Endothelial cell of umbilical vein (primary cell): Measurements from ENCODE around the gene ARMC7. TPM values are rescaled to one million over a fixed set of nuclear protein-coding genes. Genes with fewer than 3 reads are reported as not detected.

Source experiments
- BruUV-seq: library from RNA; stranded (reverse); fragments of 400-500 nt; replicated peaks from 2 replicates; lab custom pipeline; 2021; lab: Mats Ljungman, UMichigan
- CTCF ChIA-PET: fragments of 300-600, 350-600 bp; sonication (Branson Sonifier 250); formaldehyde crosslinking; loops from one replicate; lab custom pipeline; 2021; ENCODE audit warnings: antibody characterized with exemption, inconsistent platforms; lab: Charles Lee
- POLR2A ChIA-PET: fragments of 300-600, 350-600 bp; sonication (Branson Sonifier 250); formaldehyde crosslinking; loops from one replicate; lab custom pipeline; 2021; ENCODE audit warnings: antibody characterized with exemption, inconsistent platforms; lab: Charles Lee
- DNase-seq: peaks from one replicate; pipeline ENCODE4 v3.0.0-alpha.2; 2011; ENCODE audit warnings: low read depth, low spot score
- FAIRE-seq: peaks from 2 replicates; lab custom pipeline; 2011; peaks lifted over from hg19 to GRCh38; lab: Jason Lieb, UNC
- H2AFZ ChIP-seq: 2 replicates; pipeline ENCODE4 v1.6.0; 2012; ENCODE audit warnings: low read depth, low read length, control low read depth, inconsistent platforms
- H3K27ac ChIP-seq: 2 replicates; pipeline ENCODE4 v1.5.1; 2011; ENCODE audit warnings: low read depth, mild to moderate bottlenecking, control low read depth, low read length, moderate library complexity; ENCODE audit not compliant: insufficient read depth
- H3K27me3 ChIP-seq, 2 experiments: 2 replicates each; pipeline versions ENCODE4 v1.6.0 to v1.6.1; 2011; ENCODE audit warnings: low read length in 2 of 2, mixed read lengths in 1 of 2; ENCODE audit not compliant: control insufficient read depth in 2 of 2, insufficient read depth in 2 of 2
- H3K36me3 ChIP-seq, 2 experiments: 2 replicates in 1 of 2; 3 replicates in 1 of 2; pipeline ENCODE4 v1.5.1; 2011; ENCODE audit warnings: low read length in 2 of 2, mild to moderate bottlenecking in 1 of 2, moderate library complexity in 1 of 2; ENCODE audit not compliant: control insufficient read depth in 2 of 2, insufficient read depth in 2 of 2; ENCODE audit errors: extremely low read depth in 1 of 2
- H3K4me1 ChIP-seq: 3 replicates; pipeline ENCODE4 v1.5.1; 2011; ENCODE audit warnings: mild to moderate bottlenecking, low read length; ENCODE audit not compliant: control insufficient read depth, insufficient read depth; ENCODE audit errors: extremely low read depth
- H3K4me2 ChIP-seq: 2 replicates; pipeline ENCODE4 v1.6.1; 2011; ENCODE audit warnings: low read length, control low read depth, mixed read lengths; ENCODE audit not compliant: insufficient read depth
- H3K4me3 ChIP-seq, 3 experiments: fragments of 200-600 bp in 1 of 3; sonication (generic), shearing (Covaris generic) in 1 of 3; replicated peaks in 1 of 3; 2 replicates each; pipeline ENCODE4 v1.5.1; 2011 to 2016; ENCODE audit warnings: control low read depth in 3 of 3, low read length in 3 of 3, mild to moderate bottlenecking in 2 of 3, inconsistent platforms in 1 of 3, low read depth in 1 of 3, moderate library complexity in 1 of 3; ENCODE audit not compliant: insufficient read depth in 1 of 3
- H3K79me2 ChIP-seq: 2 replicates; pipeline ENCODE4 v1.6.0; 2012; ENCODE audit warnings: low read length, inconsistent platforms; ENCODE audit not compliant: control insufficient read depth, insufficient read depth
- H3K9ac ChIP-seq: replicated peaks from 2 replicates; pipeline ENCODE3; 2011; ENCODE audit warnings: low read length, control low read depth; ENCODE audit not compliant: insufficient read depth; ENCODE audit errors: extremely low read depth
- H3K9me1 ChIP-seq: replicated peaks from 3 replicates; pipeline ENCODE4 v1.6.0; 2011; ENCODE audit warnings: mild to moderate bottlenecking, low read length; ENCODE audit not compliant: control insufficient read depth, insufficient read depth; ENCODE audit errors: extremely low read depth
- H3K9me3 ChIP-seq: replicated peaks from 2 replicates; pipeline ENCODE4 v1.5.1; 2012; ENCODE audit warnings: low read length, inconsistent platforms; ENCODE audit not compliant: control insufficient read depth, insufficient read depth
- H4K20me1 ChIP-seq: replicated peaks from 2 replicates; pipeline ENCODE3; 2011; ENCODE audit warnings: mild to moderate bottlenecking, low read length; ENCODE audit not compliant: control insufficient read depth, insufficient read depth; ENCODE audit errors: extremely low read depth
- EZH2 ChIP-seq: IDR thresholded peaks from 2 replicates; pipeline ENCODE4 v1.6.1; 2012; ENCODE audit warnings: borderline replicate concordance, low read depth, mild to moderate bottlenecking, moderate library complexity, low read length, inconsistent platforms; ENCODE audit not compliant: severe bottlenecking
- FOS ChIP-seq: IDR thresholded peaks from 2 replicates; pipeline ENCODE4 v1.6.1; 2011; ENCODE audit warnings: mild to moderate bottlenecking, low read length, moderate library complexity, borderline replicate concordance; ENCODE audit not compliant: insufficient read depth
- GATA2 ChIP-seq: IDR thresholded peaks from 2 replicates; pipeline ENCODE4 v1.7.0; 2011; ENCODE audit warnings: low read depth, mild to moderate bottlenecking, moderate library complexity, mixed read lengths, low read length; ENCODE audit not compliant: insufficient read length, insufficient read depth
- JUN ChIP-seq: IDR thresholded peaks from 2 replicates; pipeline ENCODE4 v1.6.1; 2011; ENCODE audit warnings: borderline replicate concordance, low read depth; ENCODE audit not compliant: insufficient read length, insufficient read depth
- MYC ChIP-seq: IDR thresholded peaks from one replicate; pipeline ENCODE4 v1.6.1; 2011; ENCODE audit warnings: mild to moderate bottlenecking, low read depth, low read length
- POLR2A ChIP-seq: IDR thresholded peaks from 2 replicates; pipeline ENCODE4 v1.6.1; 2012; ENCODE audit warnings: low read depth, mild to moderate bottlenecking, control low read depth, low read length
- POLR2AphosphoS5 ChIP-seq: IDR thresholded peaks from 2 replicates; pipeline ENCODE4 v1.6.1; 2012; ENCODE audit warnings: low read depth, mild to moderate bottlenecking, control low read depth, low read length, moderate library complexity; ENCODE audit not compliant: insufficient read depth
- dilution Hi-C: fragments of 300-500 bp; cut with MboI; formaldehyde crosslinking; loops from one replicate; pipeline ENCODE4 v1.15.0; 2019; ENCODE audit warnings: low sequenced_read_pairs; ENCODE audit not compliant: extremely low pct_ligation_motif_present
- intact Hi-C: fragments of 100-400 bp; cut with micrococcal nuclease; formaldehyde crosslinking; loops from one replicate; pipeline ENCODE4 v1.10.0; 2022
- polyA plus RNA-seq, 4 experiments: library from polyadenylated mRNA; depleted of rRNA in 3 of 4; stranded (reverse) in 3 of 4; unstranded in 1 of 4; fragments of >200 nt; gene quantifications; 2 replicates each; pipeline versions ENCODE4 v1.2.1 to v1.2.3, GENCODE V29; 2011 to 2012; ENCODE audit warnings: missing spikeins in 1 of 4
- total RNA-seq: library from RNA; stranded (reverse); gene quantifications from 2 replicates; pipeline ENCODE4 v1.2.3, GENCODE V29; 2021
- TF ChIP-seq, protein P1 (sequence below): IDR thresholded peaks from 2 replicates; pipeline ENCODE4 v1.6.1; 2011; ENCODE audit not compliant: insufficient read depth, insufficient read length
- TF ChIP-seq, protein P2 (sequence below), 2 donors: IDR thresholded peaks; 1 replicate in 1 of 2; 2 replicates in 1 of 2; pipeline ENCODE4 v1.5.1; 2011; ENCODE audit warnings: low read length in 2 of 2, mild to moderate bottlenecking in 2 of 2, moderate library complexity in 2 of 2, control low read depth in 1 of 2, inconsistent platforms in 1 of 2, low read depth in 1 of 2; ENCODE audit not compliant: insufficient read depth in 1 of 2; ENCODE audit errors: extremely low read depth in 1 of 2

ARMC7 gene
- total and polyA plus RNA-seq, 2 donors (not counting 3 experiments of a cell fraction or from before 2014, with no cell fraction given): 11.8 to 15.7 TPM

DNA sequence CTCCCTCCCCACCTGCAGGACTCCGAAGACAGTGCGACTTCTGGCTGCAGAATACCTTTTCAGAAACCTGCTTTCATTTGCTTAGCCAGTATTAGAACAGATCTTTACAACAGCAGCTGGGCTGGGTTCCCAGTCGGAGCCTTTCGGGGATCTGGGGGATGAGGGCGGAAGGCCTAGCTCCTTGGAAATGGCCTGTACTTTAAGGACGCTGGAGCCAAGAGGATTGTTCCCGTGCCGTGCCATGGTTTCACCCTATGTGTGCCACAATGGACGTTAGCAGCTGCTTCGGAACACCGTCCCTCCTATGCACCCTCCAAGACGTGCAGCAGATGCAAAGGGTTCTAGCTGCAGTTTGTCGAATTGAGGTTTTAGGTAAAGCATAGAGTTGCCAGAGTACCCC, 46.6 kb upstream of the ARMC7 start:
- H3K9me1 ChIP-seq: no peaks in the 10 kb centered on the region
- intact Hi-C loops: no loop called here
- TF ChIP-seq MYC (no peak), FOS (no peak), POLR2AphosphoS5 (no peak), EZH2 (no peak), GATA2 (no peak), JUN (no peak), POLR2A (no peak)
- TF ChIP-seq, protein P1, sequence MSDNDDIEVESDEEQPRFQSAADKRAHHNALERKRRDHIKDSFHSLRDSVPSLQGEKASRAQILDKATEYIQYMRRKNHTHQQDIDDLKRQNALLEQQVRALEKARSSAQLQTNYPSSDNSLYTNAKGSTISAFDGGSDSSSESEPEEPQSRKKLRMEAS: no peak
- TF ChIP-seq, protein P2, sequence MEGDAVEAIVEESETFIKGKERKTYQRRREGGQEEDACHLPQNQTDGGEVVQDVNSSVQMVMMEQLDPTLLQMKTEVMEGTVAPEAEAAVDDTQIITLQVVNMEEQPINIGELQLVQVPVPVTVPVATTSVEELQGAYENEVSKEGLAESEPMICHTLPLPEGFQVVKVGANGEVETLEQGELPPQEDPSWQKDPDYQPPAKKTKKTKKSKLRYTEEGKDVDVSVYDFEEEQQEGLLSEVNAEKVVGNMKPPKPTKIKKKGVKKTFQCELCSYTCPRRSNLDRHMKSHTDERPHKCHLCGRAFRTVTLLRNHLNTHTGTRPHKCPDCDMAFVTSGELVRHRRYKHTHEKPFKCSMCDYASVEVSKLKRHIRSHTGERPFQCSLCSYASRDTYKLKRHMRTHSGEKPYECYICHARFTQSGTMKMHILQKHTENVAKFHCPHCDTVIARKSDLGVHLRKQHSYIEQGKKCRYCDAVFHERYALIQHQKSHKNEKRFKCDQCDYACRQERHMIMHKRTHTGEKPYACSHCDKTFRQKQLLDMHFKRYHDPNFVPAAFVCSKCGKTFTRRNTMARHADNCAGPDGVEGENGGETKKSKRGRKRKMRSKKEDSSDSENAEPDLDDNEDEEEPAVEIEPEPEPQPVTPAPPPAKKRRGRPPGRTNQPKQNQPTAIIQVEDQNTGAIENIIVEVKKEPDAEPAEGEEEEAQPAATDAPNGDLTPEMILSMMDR (IDR thresholded peaks at IDR 0.05; ENCODE audit: extremely low read depth in 1 of 2, insufficient read depth in 1 of 2, low read depth in 1 of 2, low read length in 2 of 2): no peak
- H3K4me3 ChIP-seq: no peak overlapping the region
- BruUV-seq: no TSS peak
- H4K20me1 ChIP-seq: no peaks in the 10 kb centered on the region
- H3K4me2 ChIP-seq: no peak overlapping the region
- H3K79me2 ChIP-seq: no peaks in the 10 kb centered on the region
- H3K27me3 ChIP-seq: no peaks in the 10 kb centered on the region
- H2AFZ ChIP-seq: no peak overlapping the region
- DNase-seq (no peak), FAIRE-seq (no peak)
- peaks cover 8 to 29% of the 10 kb centered on the region in 2 experiments for H3K36me3 ChIP-seq
- H3K27ac ChIP-seq: no peak overlapping the region
- H3K4me1 ChIP-seq: peaks cover 6% of the 10 kb centered on the region
- dilution Hi-C loops: no loop called here
- no peaks in the 10 kb centered on the region for H3K9me3 ChIP-seq
- POLR2A ChIA-PET: no interaction called here
- CTCF ChIA-PET: interaction anchor here (0.8 to 6.1 kb wide), 4 partner anchors 11 to 51 kb away, joined by 3 to 80 read pairs (median 27); no protein-coding TSS in a partner anchor
- H3K9ac ChIP-seq: no peak overlapping the region
